M059J (cell line): ENCODE data around the gene MSI1. TPM values are rescaled to one million over a fixed set of nuclear protein-coding genes. Genes with fewer than 3 reads are reported as not detected.

Experiments used
- DNase-seq: peaks from one replicate; pipeline ENCODE4 v3.0.0-alpha.2; 2012; ENCODE audit warnings: low read depth
- total RNA-seq: library from RNA; depleted of rRNA; stranded (reverse); fragments of >200 nt; shearing (Covaris generic); gene quantifications from 2 replicates; pipeline ENCODE4 v1.2.3, GENCODE V29; 2014; rRNA removed

MSI1 gene
- total RNA-seq, 1 experiment from 2014 or later = not detected

- DNase-seq = no peak
Observed at GRCh38 chr12:120323772-120324171, 45.2 kb downstream of the MSI1 start.

GRCh38 chr12:120321382-120322202, 47.4 kb downstream of the MSI1 start:
- DNase-seq = no peak

GRCh38 chr12:120317224-120318105, 51.5 kb downstream of the MSI1 start:
- DNase-seq = peak; percentile 99

GRCh38 chr12:120316798-120317223, 52.2 kb downstream of the MSI1 start:
- DNase-seq = no peak

GRCh38 chr12:120314220-120314619, 54.7 kb downstream of the MSI1 start:
- DNase-seq = no peak

- DNase-seq = peak; percentile 94
Observed at GRCh38 chr12:120301962-120302815, 66.8 kb downstream of the MSI1 start, which contains the start of gene SIRT4. SIRT4 (plus strand) TSS chr12:120302321; CDS start chr12:120303562, 1,241 bp downstream.

- DNase-seq = peak; percentile 96
Observed at GRCh38 chr12:120292661-120293531, 76.1 kb downstream of the MSI1 start, which contains the start of gene RNU4-1. RNU4-1 (minus strand) TSS chr12:120293237.

GRCh38 chr12:120292411-120292660, 76.6 kb downstream of the MSI1 start:
- no peak for DNase-seq

Other genes with a start within 250 kb of the MSI1 start
- gene GCN1, start 174.4 kb downstream of the MSI1 start, total RNA-seq = 29.3 and 61.8 TPM in 2 replicates
- gene RPLP0, start 168.1 kb downstream of the MSI1 start, total RNA-seq = 1,663 and 2,281 TPM in 2 replicates
- gene PXN, start 103.4 kb downstream of the MSI1 start, total RNA-seq = 77.5 and 110 TPM in 2 replicates
- gene RNU4-2, start 77.3 kb downstream of the MSI1 start, total RNA-seq = under 0.01 TPM in 1 of 2 replicates, not detected in the other
- gene RNU4-1, start 75.9 kb downstream of the MSI1 start, total RNA-seq = under 0.01 TPM in 1 of 2 replicates, not detected in the other
- 2.2 and 7.4 TPM in 2 replicates for gene SIRT4, start 66.8 kb downstream of the MSI1 start, total RNA-seq
- gene PLA2G1B, start 41.4 kb downstream of the MSI1 start, total RNA-seq = not detected in 2 replicates
- gene COX6A1, start 68.9 kb upstream of the MSI1 start, total RNA-seq = 479 and 510 TPM in 2 replicates
- 27.8 and 29.9 TPM in 2 replicates for gene TRIAP1, start 77.2 kb upstream of the MSI1 start, total RNA-seq
- gene GATC, start 77.3 kb upstream of the MSI1 start, total RNA-seq = 12.6 and 22.3 TPM in 2 replicates
- 197 and 267 TPM in 2 replicates for gene SRSF9, start 100.6 kb upstream of the MSI1 start, total RNA-seq
- 529 and 605 TPM in 2 replicates for gene DYNLL1, start 126.9 kb upstream of the MSI1 start, total RNA-seq
- gene COQ5, start 160.0 kb upstream of the MSI1 start, total RNA-seq = 34.4 and 39.3 TPM in 2 replicates
- gene RNF10, start 165.2 kb upstream of the MSI1 start, total RNA-seq = 94.1 and 135 TPM in 2 replicates
- 66.2 and 83.0 TPM in 2 replicates for gene POP5, start 212.2 kb upstream of the MSI1 start, total RNA-seq